H9 (cell line): ENCODE results near the gene CHRM4. TPM values are rescaled to one million over a fixed set of nuclear protein-coding genes. Genes with fewer than 3 reads are reported as not detected.

Experiments
- DNase-seq: peaks from one replicate; pipeline ENCODE4 v3.0.0-alpha.2; 2017
- H2AFZ ChIP-seq: one replicate; pipeline ENCODE4 v1.6.1; 2013; ENCODE audit warnings: mild to moderate bottlenecking, low read length, control low read depth, moderate library complexity
- H2AK5ac ChIP-seq: 2 replicates; pipeline ENCODE4 v1.6.1; 2013; ENCODE audit warnings: low read length, control low read depth, mixed read lengths; ENCODE audit not compliant: insufficient read length
- H2BK120ac ChIP-seq: one replicate; pipeline ENCODE4 v1.6.1; 2013; ENCODE audit warnings: low read depth, mild to moderate bottlenecking, low read length, control low read depth, inconsistent platforms; ENCODE audit not compliant: poor library complexity, severe bottlenecking
- H2BK12ac ChIP-seq: 2 replicates; pipeline ENCODE4 v1.6.1; 2013; ENCODE audit warnings: low read length, control low read depth, mixed read lengths, low read depth; ENCODE audit not compliant: insufficient read length
- H2BK15ac ChIP-seq: 2 replicates; pipeline ENCODE4 v1.6.1; 2013; ENCODE audit warnings: low read depth, low read length, control low read depth
- H2BK20ac ChIP-seq: one replicate; pipeline ENCODE4 v1.6.1; 2013; ENCODE audit warnings: low read depth, mild to moderate bottlenecking, low read length, control low read depth, inconsistent platforms; ENCODE audit not compliant: poor library complexity, severe bottlenecking
- H2BK5ac ChIP-seq: 2 replicates; pipeline ENCODE4 v1.6.1; 2013; ENCODE audit warnings: low read length, control low read depth, mixed read lengths; ENCODE audit not compliant: insufficient read length
- H3K14ac ChIP-seq: 2 replicates; pipeline ENCODE4 v1.6.1; 2013; ENCODE audit warnings: low read length, control low read depth; ENCODE audit not compliant: insufficient read depth
- H3K18ac ChIP-seq: 2 replicates; pipeline ENCODE4 v1.6.1; 2013; ENCODE audit warnings: low read depth, mild to moderate bottlenecking, mixed read lengths, low read length, control low read depth; ENCODE audit not compliant: insufficient read length
- H3K23ac ChIP-seq: 2 replicates; pipeline ENCODE4 v1.6.1; 2013; ENCODE audit warnings: low read length, control low read depth, mixed read lengths, low read depth; ENCODE audit not compliant: insufficient read length
- H3K23me2 ChIP-seq: 2 replicates; pipeline ENCODE4 v1.6.1; 2013; ENCODE audit warnings: low read depth, mild to moderate bottlenecking, mixed read lengths, low read length, control low read depth; ENCODE audit not compliant: insufficient read length, poor library complexity, severe bottlenecking
- H3K27ac ChIP-seq: 2 replicates; pipeline ENCODE4 v1.5.1; 2013; ENCODE audit warnings: low read length, control low read depth, mixed read lengths, low read depth; ENCODE audit not compliant: insufficient read length
- H3K27me3 ChIP-seq: 2 replicates; pipeline ENCODE4 v1.6.1; 2013; ENCODE audit warnings: low read length, control low read depth, inconsistent platforms; ENCODE audit not compliant: insufficient read depth
- H3K4ac ChIP-seq: 2 replicates; pipeline ENCODE4 v1.6.1; 2013; ENCODE audit warnings: low read depth, mild to moderate bottlenecking, control low read depth, inconsistent platforms, low read length, moderate library complexity
- H3K4me1 ChIP-seq: 2 replicates; pipeline ENCODE4 v1.6.1; 2013; ENCODE audit warnings: low read length, control low read depth, inconsistent platforms; ENCODE audit not compliant: insufficient read depth
- H3K4me2 ChIP-seq: 2 replicates; pipeline ENCODE4 v1.6.1; 2013; ENCODE audit warnings: low read length, control low read depth, mixed read lengths; ENCODE audit not compliant: insufficient read length, insufficient read depth
- H3K56ac ChIP-seq: 2 replicates; pipeline ENCODE4 v1.6.1; 2013; ENCODE audit warnings: low read depth, mild to moderate bottlenecking, mixed read lengths, low read length, control low read depth; ENCODE audit not compliant: insufficient read length
- H3K79me1 ChIP-seq: 2 replicates; pipeline ENCODE4 v1.6.1; 2013; ENCODE audit warnings: low read depth, mild to moderate bottlenecking, moderate library complexity, low read length, control low read depth, inconsistent platforms; ENCODE audit not compliant: insufficient read depth, poor library complexity, severe bottlenecking
- H3K79me2 ChIP-seq: 2 replicates; pipeline ENCODE4 v1.6.1; 2013; ENCODE audit warnings: low read length, control low read depth, inconsistent platforms; ENCODE audit not compliant: insufficient read depth
- H3K9ac ChIP-seq: 2 replicates; pipeline ENCODE4 v1.6.1; 2013; ENCODE audit warnings: low read length, control low read depth, mixed read lengths; ENCODE audit not compliant: insufficient read length; ENCODE audit errors: extremely low read depth
- H3K9me3 ChIP-seq: one replicate; pipeline ENCODE4 v1.6.1; 2013; ENCODE audit warnings: low read depth, low read length, inconsistent platforms; ENCODE audit not compliant: control insufficient read depth
- H3T11ph ChIP-seq: one replicate; pipeline ENCODE4 v1.6.1; 2013; ENCODE audit warnings: mild to moderate bottlenecking, low read length, control low read depth, inconsistent platforms
- H4K20me1 ChIP-seq: one replicate; pipeline ENCODE4 v1.6.1; 2013; ENCODE audit not compliant: control insufficient read depth, insufficient read length, insufficient read depth
- H4K5ac ChIP-seq: 2 replicates; pipeline ENCODE4 v1.6.1; 2013; ENCODE audit warnings: low read depth, mild to moderate bottlenecking, mixed read lengths, low read length, control low read depth; ENCODE audit not compliant: insufficient read length
- H4K8ac ChIP-seq: replicated peaks from 2 replicates; pipeline ENCODE4 v1.6.1; 2013; ENCODE audit warnings: low read length, control low read depth, mixed read lengths, low read depth; ENCODE audit not compliant: insufficient read length
- H4K91ac ChIP-seq: 2 replicates; pipeline ENCODE4 v1.6.1; 2013; ENCODE audit warnings: low read depth, mild to moderate bottlenecking, moderate library complexity, mixed read lengths, low read length, control low read depth; ENCODE audit not compliant: insufficient read length
- H3K27ac Mint-ChIP-seq, 3 experiments: 2 replicates in 2 of 3; 3 replicates in 1 of 3; pipeline ENCODE4 v1.8.0; 2020 to 2021; ENCODE audit warnings: mixed read lengths in 3 of 3, mild to moderate bottlenecking in 1 of 3, moderate library complexity in 1 of 3
- H3K27me3 Mint-ChIP-seq: 2 replicates; pipeline ENCODE4 v1.8.0; 2021; ENCODE audit warnings: low read depth, mild to moderate bottlenecking, moderate library complexity, mixed read lengths
- H3K36me3 Mint-ChIP-seq, 3 experiments: 2 replicates in 2 of 3; 3 replicates in 1 of 3; pipeline ENCODE4 v1.8.0; 2020 to 2021; ENCODE audit warnings: low read depth in 3 of 3, mixed read lengths in 3 of 3; ENCODE audit not compliant: insufficient read depth in 1 of 3
- H3K4me1 Mint-ChIP-seq, 2 experiments: 2 replicates each; pipeline ENCODE4 v1.8.0; 2020; ENCODE audit warnings: mixed read lengths in 2 of 2
- H3K4me3 Mint-ChIP-seq, 2 experiments: 2 replicates in 1 of 2; 3 replicates in 1 of 2; pipeline ENCODE4 v1.8.0; 2020 to 2021; ENCODE audit warnings: mild to moderate bottlenecking in 2 of 2, mixed read lengths in 2 of 2, moderate library complexity in 1 of 2
- H3K9me3 Mint-ChIP-seq, 2 experiments: 2 replicates in 1 of 2; 3 replicates in 1 of 2; pipeline ENCODE4 v1.8.0; 2020; ENCODE audit warnings: mild to moderate bottlenecking in 2 of 2, mixed read lengths in 2 of 2, moderate library complexity in 1 of 2
- CTCF ChIP-seq: fragments of 200-600 bp; sonication (generic); conservative IDR thresholded peaks from 3 replicates; pipeline ENCODE4 v1.8.0; 2021; ENCODE audit warnings: antibody characterized with exemption, mild to moderate bottlenecking
- WGBS: extraction: QIAGEN DNeasy Blood & Tissue Kit; methylation state at CpG from one replicate; pipeline ENCODE4 v1.1.7; 2013; ENCODE audit warnings: missing lambda C conversion rate, low lambda C conversion rate, mixed read lengths; ENCODE audit not compliant: insufficient read length; ENCODE audit errors: extremely low coverage; 5-methylcytosine and 5-hydroxymethylcytosine counted together
- total RNA-seq: library from RNA; stranded (reverse); gene quantifications from 2 replicates; pipeline ENCODE4 v1.2.1, GENCODE V29; 2021

The CHRM4 gene
- total RNA-seq, 1 experiment from 2014 or later = 1.0 TPM

DNA sequence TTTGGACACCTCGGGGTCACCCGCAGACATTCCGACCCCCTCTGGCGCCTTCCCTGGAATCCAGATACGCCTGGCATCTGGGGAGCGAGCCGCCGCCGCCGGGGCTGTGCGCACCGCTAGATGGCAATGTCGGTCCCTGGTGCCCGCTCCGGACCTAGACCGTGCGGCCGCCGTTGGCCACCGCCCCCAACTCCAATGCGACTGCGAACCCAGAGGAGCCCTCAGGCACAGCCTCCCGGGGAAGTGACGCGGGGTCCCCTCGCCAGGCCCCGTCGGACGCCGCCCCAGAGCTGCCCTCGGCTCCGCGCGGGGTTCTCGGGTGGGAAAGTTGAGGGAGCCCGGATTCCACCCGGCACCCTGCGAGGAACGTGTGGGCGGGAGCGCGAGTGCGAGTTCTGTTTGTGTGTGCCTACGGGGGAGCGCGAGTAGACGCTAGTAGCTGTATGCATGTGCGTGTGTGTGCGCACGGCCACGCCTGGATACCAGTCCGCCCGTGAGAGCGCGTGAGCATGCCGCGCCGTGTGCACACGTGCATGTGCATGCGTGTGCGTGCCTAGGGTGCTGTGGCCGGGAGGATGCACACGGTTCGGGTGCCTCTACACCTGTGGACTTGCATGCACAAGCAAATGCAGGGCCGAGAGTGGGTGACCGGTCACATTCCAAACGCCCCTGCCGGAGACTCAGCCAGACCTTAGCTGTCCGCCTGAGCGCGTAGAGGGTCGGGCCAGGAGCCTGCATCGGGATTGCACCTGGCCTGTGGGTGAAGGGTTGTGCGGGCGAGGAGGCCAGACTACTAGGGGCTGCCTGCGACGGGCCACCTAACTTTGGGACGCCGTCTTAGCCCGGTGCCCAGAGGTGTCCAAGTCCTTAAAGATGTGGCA lies 1.9 kb downstream of the CHRM4 start:
- H4K20me1 ChIP-seq = no peaks in the 10 kb centered on the region
- H3K14ac ChIP-seq = no peak overlapping the region
- peak; percentile 94 for TF ChIP-seq CTCF
- no peak overlapping the region for H2BK20ac ChIP-seq
- no peak overlapping the region for H3K27ac Mint-ChIP-seq
- WGBS = no CpG with 5 or more reads among the region's 80 CpGs
- no peaks in the 10 kb centered on the region for H3K79me1 ChIP-seq
- H2AK5ac ChIP-seq = no peak overlapping the region
- no peak overlapping the region for H3K56ac ChIP-seq
- H3K4me3 Mint-ChIP-seq = peak overlapping the region; percentile 56 to 78
- H3K27ac ChIP-seq = no peak overlapping the region
- H2BK15ac ChIP-seq = no peak overlapping the region
- no peaks in the 10 kb centered on the region for H3K9me3 ChIP-seq
- H3K9me3 Mint-ChIP-seq = no peaks in the 10 kb centered on the region
- H3K4me1 Mint-ChIP-seq = peaks cover 31 to 43% of the 10 kb centered on the region in 2 experiments
- H3K27me3 ChIP-seq = peaks cover 20% of the 10 kb centered on the region; the same call in 1 of the 2 replicates
- no peak overlapping the region for H4K8ac ChIP-seq
- H3K27me3 Mint-ChIP-seq = peaks cover 84% of the 10 kb centered on the region
- peaks cover 3% of the 10 kb centered on the region; the same call in 1 of the 2 replicates for H3K4me1 ChIP-seq
- H3T11ph ChIP-seq = no peak overlapping the region
- no peak overlapping the region for H4K5ac ChIP-seq
- no peaks in the 10 kb centered on the region for H3K36me3 Mint-ChIP-seq
- no peak overlapping the region for H2BK12ac ChIP-seq
- DNase-seq = peak; percentile 88
- no peak overlapping the region for H2AFZ ChIP-seq
- no peak overlapping the region for H2BK120ac ChIP-seq
- H3K79me2 ChIP-seq = no peaks in the 10 kb centered on the region
- no peak overlapping the region for H3K18ac ChIP-seq
- no peak overlapping the region for H4K91ac ChIP-seq
- H2BK5ac ChIP-seq = no peak overlapping the region
- H3K23ac ChIP-seq = no peak overlapping the region
- peaks cover 15% of the 10 kb centered on the region for H3K23me2 ChIP-seq
- H3K9ac ChIP-seq = no peak overlapping the region
- H3K4me2 ChIP-seq = peak overlapping the region; percentile 86
- H3K4ac ChIP-seq = no peak overlapping the region
